HepG2 (cell line): Measurements from ENCODE around the gene BCDIN3D.

Source experiments
- CHD4 ChIP-seq: fragments of 200-600 bp; sonication (generic); IDR thresholded peaks from 2 replicates; pipeline ENCODE4 v1.7.0; 2017; ENCODE audit warnings: mild to moderate bottlenecking, low read length, borderline replicate concordance
- PLRG1 ChIP-seq: fragments of 450-650 bp; conservative IDR thresholded peaks from 2 replicates; pipeline ENCODE4 v1.6.1; 2016
- TCF12 ChIP-seq, 2 experiments: fragments of 450-650 bp in 1 of 2; sonication (generic) in 1 of 2; formaldehyde crosslinking in 1 of 2; IDR thresholded peaks; 2 replicates each; pipeline versions ENCODE4 v1.6.1 to v1.8.0; 2017 to 2022; ENCODE audit warnings: antibody characterized with exemption in 1 of 2, mild to moderate bottlenecking in 1 of 2, missing genetic modification reagents in 1 of 2, moderate library complexity in 1 of 2
- TF ChIP-seq, protein P1 (sequence below): sonication (generic); formaldehyde crosslinking; IDR thresholded peaks from 2 replicates; pipeline ENCODE4 v1.5.1; 2020; ENCODE audit warnings: mild to moderate bottlenecking, missing genetic modification reagents, moderate library complexity

DNA sequence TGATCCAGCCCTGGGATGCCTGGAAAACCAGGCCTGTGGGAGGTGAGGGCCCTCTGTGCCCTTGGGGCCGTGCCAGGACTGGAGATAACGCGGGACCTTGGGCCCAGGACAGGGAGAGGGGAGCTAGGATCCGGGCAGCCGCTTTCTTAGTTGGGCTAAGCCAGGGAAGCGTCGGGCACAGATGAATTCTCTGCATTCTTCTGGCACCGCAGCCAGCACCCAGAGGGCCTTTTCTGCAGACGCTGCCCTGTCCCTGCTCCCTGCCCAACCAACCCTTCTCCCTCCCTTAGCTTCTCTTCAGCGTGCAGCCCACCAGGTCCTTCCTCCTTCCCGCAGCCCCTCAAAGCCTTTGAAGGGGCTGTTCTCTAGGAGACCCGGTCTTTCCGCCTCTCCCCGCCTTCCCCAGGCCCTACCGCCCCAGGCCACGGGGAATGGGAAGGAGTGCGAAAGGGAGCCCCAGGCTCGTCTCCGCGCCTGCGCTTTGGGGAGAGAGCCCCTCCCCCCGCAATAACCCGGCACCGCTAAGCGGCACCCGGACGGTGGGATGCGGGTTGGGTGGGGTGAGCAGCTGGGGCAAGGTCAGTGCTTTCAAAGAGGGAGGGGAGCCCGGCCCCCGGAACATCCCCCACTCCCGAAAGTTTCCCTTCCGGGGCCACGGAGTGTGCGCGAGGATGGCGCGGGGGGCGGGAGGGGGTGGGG lies 15.4 kb downstream of the BCDIN3D start:
- 0 out of 2 replicates have a peak, but pooled peaks have one; percentile 62 for TF ChIP-seq CHD4
- TF ChIP-seq, protein P1, sequence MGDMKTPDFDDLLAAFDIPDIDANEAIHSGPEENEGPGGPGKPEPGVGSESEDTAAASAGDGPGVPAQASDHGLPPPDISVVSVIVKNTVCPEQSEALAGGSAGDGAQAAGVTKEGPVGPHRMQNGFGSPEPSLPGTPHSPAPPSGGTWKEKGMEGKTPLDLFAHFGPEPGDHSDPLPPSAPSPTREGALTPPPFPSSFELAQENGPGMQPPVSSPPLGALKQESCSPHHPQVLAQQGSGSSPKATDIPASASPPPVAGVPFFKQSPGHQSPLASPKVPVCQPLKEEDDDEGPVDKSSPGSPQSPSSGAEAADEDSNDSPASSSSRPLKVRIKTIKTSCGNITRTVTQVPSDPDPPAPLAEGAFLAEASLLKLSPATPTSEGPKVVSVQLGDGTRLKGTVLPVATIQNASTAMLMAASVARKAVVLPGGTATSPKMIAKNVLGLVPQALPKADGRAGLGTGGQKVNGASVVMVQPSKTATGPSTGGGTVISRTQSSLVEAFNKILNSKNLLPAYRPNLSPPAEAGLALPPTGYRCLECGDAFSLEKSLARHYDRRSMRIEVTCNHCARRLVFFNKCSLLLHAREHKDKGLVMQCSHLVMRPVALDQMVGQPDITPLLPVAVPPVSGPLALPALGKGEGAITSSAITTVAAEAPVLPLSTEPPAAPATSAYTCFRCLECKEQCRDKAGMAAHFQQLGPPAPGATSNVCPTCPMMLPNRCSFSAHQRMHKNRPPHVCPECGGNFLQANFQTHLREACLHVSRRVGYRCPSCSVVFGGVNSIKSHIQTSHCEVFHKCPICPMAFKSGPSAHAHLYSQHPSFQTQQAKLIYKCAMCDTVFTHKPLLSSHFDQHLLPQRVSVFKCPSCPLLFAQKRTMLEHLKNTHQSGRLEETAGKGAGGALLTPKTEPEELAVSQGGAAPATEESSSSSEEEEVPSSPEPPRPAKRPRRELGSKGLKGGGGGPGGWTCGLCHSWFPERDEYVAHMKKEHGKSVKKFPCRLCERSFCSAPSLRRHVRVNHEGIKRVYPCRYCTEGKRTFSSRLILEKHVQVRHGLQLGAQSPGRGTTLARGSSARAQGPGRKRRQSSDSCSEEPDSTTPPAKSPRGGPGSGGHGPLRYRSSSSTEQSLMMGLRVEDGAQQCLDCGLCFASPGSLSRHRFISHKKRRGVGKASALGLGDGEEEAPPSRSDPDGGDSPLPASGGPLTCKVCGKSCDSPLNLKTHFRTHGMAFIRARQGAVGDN (CRISPR knock-in tag) = peak; percentile 64
- no peak for TF ChIP-seq TCF12 (IDR thresholded peaks at IDR 0.05)
- no peak for TF ChIP-seq TCF12 (CRISPR knock-in tag; IDR thresholded peaks at IDR 0.05)
- TF ChIP-seq PLRG1 = no peak
